SIG-M5 (cell line): Measurements from ENCODE around the gene GALNT5.

Source experiments
- DNase-seq: peaks from one replicate; lab custom pipeline; 2025; lab: John Stamatoyannopoulos, UW

GALNT5 gene

DNA sequence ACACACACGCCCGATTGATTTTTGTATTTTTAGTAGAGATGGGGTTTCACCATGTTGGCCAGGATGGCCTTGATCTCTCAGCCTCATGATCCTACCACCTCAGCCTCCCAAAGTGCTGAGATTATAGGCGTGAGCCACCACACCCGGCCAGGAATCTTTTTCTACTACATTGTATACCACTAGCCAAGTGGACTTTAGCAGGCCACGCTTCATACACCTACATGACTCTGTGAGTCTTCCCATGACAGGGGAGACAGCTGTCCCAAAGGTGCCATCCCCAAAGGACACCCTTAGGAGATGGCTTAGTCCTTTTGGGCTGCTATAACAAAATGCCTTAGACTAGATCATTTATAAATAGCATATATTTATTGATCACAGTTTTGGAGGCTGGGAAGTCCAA, 35.3 kb downstream of the GALNT5 start:
- DNase-seq, result no peak

DNA sequence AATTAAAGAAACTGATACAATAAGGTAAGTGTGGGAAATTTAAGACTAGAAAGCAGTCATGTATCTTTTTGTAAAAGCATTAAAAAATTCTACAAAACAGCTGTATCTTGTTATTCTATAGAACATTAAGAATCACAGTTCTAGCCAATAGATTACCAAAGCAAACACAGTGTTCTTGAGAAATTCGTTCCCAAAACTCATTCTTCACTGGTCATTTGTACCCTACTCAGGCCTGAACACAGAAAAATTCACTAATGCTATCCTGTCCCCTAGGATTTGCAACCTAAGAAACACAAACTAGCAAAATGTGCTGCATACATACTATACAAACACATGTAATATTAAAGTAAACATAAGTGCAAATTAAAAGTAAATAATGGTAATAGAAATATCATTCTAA, 39.0 kb downstream of the GALNT5 start:
- no peak for DNase-seq

DNA sequence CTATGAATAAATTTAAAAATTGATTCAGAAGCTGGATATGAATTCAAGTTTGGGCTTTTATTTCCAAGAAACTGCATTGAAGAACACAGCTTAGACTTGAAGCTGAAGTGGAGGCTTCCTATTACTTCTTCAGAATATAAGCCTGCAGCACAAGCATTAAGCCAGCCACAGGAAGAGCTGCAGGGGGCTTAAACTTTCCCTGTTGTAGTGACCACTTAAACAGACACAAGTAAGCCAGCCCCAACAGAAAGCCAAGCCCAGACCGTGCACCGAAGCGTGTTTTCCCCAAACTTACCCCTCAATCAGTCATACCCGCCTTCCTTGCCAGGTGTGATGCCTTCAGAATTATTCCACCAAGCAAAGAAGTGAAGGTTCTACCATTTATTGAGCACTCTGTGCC, 39.5 kb downstream of the GALNT5 start:
- DNase-seq, result no peak

DNA sequence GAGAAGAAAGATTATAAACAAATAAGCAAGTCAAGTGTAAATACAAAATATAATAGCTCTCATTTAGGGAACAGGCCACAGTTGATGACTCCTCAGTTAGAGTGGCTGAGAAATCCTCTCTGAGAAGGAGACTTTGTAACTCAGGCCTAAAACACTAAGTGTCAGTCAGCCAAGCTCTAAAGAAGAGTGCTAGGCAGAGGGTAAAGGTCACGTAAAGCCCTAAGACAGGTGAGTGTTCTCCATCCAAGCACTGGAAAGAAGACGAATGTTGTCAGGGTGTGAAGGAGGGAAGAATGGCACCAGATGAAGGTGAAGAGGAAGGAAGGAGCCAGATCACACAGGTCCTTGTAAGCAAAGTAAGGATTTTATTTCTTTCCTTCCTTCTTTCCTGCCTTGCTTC, 43.8 kb downstream of the GALNT5 start:
- no peak for DNase-seq

DNA sequence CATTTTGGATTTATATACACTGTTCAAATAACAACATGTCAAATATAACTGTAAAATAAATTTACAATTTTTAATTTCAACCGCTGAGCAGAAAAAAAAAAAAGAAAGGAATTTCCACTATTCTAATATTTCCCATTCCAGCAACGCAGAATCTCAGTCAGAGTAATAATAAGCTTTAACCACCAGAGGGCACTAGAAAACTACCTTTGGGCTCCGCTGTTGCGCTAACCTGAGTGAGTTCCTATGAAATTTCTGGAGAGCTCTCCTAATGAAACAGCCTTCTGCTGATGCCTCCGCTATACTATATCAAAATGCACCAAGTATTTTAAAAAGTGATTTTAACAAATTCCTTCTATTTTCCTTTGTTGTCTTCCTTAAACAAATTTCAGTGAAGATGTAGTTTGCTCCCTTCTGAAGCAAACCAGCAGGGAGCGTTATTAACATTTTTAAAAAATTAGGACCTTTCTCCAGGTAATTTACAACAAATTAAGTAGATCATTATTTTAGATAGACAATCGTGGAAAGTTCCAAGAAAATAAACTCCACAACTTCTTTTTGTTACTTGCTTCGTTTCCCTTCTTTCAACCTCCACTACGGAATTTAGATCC, 45.1 kb downstream of the GALNT5 start:
- peak; percentile 2 for DNase-seq

GRCh38 chr2:157303612-157304011, 46.1 kb downstream of the GALNT5 start:
- DNase-seq, result no peak

- no peak for DNase-seq
Observed at GRCh38 chr2:157304811-157305722, 47.6 kb downstream of the GALNT5 start.

DNA sequence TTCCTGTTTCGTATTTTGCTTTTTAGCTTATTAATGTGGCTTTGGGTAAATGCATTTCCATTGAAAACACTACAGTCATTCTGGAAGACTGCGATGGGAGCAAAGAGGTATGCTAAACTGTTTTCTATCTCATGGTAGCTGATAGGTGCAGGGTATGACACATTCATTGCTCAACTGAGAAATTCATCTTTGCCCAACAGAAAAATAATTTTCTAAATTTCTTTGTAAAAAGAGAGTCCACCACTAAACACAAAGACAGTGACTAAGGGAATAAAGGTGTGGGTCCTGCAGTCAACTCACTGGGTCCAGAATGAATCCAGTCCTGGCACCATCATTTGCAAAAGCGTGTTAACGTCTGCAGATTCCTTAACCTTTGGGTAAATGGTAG, 48.2 kb downstream of the GALNT5 start:
- DNase-seq, result no peak

GRCh38 chr2:157307021-157307420, 49.5 kb downstream of the GALNT5 start:
- DNase-seq, result no peak

DNA sequence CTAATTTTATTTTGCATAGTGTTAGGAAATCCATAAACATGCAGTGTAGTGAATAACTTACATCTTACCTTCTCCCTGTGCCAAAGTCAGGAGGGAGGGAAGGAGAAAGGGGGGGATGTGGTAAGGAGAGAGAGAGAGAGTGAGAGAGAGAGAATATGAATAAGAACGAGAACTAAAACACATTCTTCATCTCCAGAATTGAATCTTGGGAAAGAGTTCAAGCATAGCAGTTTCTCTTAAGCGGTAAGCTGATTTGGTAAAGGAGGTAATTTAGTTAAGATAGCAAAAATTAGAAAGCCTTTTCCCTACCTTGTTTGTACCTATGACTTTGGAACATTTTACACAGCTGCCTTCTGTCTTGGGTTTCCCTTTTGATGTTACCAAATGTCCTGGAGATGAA, 52.4 kb downstream of the GALNT5 start:
- no peak for DNase-seq

DNA sequence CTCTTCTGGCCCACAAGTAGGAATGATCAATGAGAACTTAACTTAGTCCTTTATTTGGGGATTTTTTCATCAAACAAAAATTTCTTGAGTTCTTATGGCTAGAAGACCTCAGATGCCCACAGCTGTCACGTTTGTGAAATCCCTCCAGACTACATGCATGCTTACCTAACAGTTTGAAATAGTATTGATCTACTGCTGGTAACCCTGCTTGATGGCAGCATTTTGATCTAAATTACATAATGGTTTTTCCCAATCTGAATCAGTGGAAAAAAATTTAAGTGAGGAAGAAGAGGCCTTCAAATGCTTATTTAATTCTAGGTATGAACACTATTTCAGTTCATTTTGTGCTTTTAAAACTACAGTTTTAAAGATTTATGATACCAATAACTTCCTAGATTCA, 54.2 kb downstream of the GALNT5 start:
- DNase-seq, result no peak

DNA sequence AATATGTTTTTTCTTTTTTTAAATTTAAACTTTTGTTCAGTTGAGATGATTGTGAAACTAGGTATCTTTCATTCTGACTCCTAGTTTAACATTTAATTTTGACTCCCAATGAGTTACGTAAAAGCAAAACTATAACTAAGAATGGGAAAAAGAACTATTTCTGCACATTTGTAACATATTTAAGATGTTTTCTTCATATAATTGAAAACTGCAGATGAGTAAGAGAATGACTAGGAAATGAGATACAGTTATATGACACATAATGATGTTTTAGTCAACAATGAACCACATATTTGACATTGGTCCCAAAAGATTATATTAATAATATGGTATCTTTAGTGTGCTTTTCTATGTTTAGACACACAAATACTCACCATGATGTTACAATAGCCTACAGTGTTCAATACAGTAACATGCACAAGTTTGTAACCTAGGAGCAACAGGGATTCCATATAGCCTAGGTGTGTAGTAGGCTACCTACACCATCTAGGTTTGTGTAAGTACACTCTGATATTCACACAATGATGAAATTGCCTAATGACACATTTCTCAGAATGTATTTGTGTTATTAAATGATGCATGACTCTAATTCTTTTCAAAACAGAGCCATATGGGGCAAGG, 55.5 kb downstream of the GALNT5 start:
- DNase-seq, result no peak

GRCh38 chr2:157315901-157316300, 58.4 kb downstream of the GALNT5 start:
- DNase-seq, result no peak

DNA sequence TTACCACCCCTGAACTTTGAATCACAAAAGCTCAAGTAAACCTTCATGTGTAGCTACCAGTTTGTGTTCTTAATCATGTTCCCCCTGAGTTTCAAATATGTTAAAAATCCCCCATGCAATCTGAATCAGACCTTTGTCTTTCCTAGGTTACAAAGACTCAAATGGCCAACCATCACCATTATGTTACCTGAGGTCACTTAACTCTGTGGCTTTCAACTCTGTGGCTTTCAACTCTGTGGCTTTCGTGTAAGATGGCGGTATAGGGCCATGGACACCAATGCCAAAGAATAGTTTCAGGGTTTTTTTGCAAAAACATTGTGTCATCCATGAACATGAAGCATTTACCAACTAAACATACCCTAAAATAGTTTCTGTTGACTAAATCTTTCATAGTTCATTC, 61.4 kb downstream of the GALNT5 start:
- DNase-seq, result no peak

DNA sequence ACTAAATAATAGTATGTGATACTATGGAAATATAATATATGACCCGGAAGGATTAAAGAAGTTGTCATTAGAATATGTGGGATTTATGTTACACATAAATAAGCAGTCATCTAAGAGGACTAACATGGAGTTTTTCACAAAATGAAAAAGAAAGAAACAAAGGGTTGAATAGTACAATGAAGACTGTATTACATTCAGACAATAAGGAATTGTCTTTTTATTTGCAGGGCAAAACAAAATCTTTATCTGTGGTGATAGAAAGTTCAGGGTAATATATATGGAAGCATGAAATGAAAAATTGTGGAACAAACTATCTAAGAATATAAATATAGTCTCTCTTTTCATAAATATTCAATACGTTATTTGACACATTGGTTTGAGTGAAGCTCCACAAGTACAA, 62.3 kb downstream of the GALNT5 start:
- DNase-seq, result no peak

DNA sequence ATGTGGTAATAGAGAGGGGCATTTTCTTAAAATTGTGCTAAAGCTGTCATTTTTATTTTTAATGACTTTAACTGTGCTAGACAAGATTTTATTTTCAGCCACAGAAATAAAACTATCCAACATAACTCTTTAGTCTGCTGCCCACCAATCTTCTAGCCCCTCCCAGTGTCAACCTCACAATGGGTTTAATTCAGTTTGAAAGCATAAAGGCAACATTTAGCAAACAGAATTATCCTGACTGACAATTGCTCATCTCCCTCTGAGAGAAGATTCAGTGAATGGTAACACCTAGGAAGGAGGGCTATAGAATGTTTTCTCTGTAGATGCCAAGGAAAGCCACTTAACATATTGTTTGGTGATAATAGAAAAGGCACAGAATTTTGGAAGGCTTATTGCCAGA, 62.9 kb downstream of the GALNT5 start:
- DNase-seq, result no peak

GRCh38 chr2:157321466-157321865, 64.0 kb downstream of the GALNT5 start:
- no peak for DNase-seq

GRCh38 chr2:157322432-157322831, 64.9 kb downstream of the GALNT5 start:
- DNase-seq, result no peak

DNA sequence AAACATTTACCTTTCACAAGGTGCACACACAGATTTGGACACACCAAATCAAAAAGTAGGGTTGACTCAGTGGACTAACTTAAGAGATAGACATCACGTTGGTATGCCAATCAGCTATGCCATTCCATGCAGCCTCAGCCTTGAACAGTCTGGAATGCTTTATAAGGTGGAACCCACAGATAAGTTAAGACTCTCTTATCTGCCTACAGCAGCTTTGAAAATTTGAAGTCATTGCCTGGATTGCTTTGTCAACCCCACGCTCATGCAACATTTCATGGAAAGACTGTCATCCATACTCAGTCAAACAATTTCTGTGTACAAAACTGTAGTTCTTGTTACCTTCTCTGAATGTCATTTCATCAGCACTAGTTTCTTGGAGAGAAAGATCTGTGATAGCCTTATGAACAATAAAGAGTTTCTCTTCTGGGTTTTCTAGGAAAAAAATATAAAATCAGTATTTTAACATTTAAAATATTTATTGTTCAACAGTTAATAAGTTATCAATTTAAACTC, 66.9 kb downstream of the GALNT5 start:
- DNase-seq, result no peak

DNA sequence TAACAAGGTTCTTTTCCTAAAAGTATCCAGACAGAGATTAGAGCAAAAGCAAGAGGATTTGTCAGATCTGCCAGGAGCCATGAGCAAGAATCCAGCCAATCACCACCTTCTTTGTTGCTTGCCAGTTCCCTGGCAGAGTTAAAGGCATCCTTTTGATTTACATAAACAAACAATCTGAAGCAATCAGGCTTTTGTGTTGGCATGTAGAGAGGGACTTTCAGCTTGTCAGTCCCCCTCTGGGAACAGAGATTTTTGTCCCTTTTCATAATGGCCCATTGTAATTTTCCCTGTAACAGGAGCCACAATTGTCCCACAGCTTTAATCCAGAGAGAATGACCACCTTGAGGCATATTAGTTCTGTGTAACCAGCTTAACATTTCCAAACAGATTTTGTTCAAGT, 68.3 kb downstream of the GALNT5 start, which contains the start of gene ERMN:
ERMN (minus strand) TSS at position 39 of the 400 bp plus-strand sequence. CDS start 182 bp downstream, outside the sequence.
- no peak for DNase-seq

DNA sequence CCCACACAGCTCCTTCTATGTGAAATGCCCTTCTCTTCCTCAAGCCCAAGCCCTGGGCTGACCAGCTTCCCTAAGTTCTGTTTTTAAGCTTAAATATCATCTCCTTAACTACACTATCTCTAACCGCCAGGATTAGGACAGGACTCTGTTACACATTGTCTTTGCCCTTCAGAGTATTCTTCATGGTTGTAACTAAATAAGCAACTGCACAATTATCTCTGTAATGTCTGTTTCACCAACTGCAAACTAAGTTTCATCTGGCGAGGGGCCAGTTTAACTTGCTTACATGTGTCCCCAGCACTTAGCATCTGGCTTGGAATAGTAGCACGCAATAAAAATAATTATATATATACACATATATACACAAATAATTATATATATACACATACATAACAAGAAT, 69.2 kb downstream of the GALNT5 start:
- DNase-seq, result no peak

DNA sequence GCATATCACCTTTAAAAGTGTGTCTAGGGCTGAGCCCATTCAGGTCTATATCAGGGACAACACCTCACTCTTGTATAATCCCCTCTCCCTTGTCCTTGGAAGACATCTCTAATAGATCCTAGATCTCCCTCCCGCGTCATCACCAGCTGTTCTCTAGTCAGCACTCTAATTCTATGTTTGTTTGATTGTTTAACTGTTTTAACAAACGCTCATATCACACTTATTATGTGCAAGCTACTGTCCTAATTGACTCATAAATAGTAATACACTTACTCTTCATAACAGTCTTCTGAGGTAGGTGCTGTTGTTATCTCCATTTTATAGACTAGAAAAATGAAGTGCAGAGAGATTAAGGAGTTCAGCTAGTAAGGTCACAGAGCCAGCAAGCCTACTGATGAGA, 69.7 kb downstream of the GALNT5 start:
- no peak for DNase-seq
